CD4-positive, alpha-beta T cell treated with Interleukin-4 for 1 hour (primary cell): Measurements from ENCODE around the gene CLCN7.
"Not testable (repeated sequence)": the region's sequence is repeated elsewhere in the genome, so short reads cannot be mapped to it uniquely, and the experiment has no call there.

Source experiments
- DNase-seq, 2 donors: peaks; one replicate each; pipeline ENCODE4 v3.0.0-alpha.2; 2020 to 2022

CLCN7 gene

DNA sequence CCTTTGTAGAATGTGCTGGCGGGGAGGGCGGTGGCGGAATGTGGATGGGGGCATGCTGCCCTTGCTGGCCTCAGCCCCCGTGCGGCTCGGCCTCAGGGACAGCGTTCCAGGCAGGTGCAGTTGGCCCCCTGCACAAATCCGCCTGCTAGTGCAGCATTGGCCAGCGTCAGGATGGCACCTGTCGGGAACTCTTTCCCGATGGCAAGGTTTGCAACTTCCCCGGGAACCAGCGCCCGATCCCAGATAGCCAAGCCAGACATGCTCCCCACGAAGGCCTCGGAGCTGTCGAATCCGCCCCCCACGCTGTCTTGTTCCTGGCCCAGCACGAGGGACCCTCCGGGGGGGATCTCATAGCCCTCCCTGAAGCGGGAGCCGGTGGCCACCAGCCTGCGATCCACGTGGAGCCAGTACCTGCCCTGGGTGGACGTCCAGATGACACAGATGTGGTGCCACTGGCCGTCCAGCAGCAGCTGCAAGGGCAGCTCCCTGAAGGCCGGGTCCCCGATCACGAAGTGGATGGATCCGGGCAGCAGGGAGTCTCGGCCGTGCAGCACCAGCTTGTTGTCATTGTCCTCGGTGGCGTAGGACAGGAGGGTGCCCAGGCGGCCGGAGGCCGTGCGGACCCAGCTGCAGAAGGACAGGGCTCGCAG, 11.1 kb upstream of the CLCN7 start:
- DNase-seq, result no peak

DNA sequence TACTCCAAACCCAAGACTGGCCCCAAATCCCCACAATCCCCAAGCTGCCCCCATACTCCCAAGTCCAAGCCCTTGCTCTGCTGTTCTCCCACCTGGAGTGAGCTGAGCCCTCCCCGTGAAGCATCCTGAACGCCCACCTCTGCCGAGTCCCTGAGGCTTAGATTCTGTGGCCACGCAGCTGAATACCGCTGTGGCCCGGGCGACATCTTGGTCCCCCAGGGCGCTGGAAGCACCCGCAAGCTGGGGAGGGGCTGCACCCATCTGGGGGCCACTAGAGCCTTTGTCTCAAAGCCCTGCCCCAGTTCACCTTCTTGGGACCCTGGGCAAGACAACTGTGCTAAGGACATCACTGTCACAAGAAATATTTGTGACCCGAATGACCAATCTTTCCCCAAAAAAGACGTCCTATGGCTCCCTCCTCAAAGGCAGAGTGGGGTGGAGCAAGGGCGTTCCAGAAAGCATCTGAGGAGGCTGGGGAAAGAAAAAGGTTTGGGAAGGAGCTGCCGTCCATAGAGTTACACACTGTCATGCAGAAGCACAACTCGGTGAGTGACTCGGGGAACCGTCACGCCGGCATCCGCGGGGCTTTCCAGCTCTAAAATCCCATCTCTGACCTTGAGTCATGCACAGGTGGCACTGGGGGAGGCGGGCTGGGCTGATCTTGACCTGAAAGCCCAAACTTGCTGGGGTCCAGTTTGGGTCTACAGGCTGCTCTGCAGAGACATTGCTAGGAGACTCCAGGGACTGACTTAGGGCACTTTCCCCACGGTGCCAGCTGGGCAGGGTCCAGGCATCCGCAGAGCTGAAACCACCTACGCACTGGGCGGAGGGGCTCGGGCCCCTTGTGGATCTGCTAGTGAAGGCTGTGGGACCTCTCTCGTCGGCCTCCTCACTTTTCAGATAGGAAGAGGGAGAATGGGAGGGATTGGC, 7.3 kb upstream of the CLCN7 start:
- no peak for DNase-seq

DNA sequence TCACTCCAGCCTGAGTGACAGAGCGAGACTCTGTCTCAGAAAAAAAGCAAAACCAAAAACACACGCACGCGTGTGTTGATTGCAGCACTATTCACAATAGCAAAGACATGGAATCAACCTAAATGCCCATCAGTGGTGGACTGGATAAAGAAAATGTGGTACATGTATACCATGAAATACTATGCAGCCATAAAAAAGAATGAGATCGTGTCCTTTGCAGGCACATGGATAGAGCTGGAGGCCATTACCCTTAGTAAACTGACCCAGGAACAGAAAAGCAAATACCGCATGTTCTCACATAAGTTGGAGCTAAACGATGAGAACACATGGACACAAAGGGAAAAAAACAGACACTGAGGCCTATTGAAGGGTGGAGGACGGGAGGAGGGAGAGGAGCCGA, 4.1 kb upstream of the CLCN7 start:
- DNase-seq, result not testable (repeated sequence)

DNA sequence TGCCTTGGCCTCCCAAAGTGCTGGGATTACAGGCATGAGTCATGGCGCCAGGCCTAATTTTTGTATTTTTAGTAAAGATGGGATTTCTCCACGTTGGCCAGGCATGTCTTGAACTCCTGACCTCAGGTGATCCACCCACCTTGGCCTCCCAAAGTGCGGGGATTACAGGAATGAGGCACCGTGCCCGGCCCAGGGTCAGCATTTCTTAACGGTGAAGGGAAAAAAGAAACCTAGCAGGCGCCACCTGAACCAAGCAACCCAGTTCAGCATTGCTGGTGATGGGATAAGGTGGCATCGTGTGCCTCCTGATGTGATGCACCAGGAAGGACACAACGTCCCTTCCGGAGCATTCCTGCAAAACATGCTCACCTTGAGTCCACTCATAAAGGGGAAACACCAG, 2.2 kb upstream of the CLCN7 start:
- DNase-seq, result no peak

DNA sequence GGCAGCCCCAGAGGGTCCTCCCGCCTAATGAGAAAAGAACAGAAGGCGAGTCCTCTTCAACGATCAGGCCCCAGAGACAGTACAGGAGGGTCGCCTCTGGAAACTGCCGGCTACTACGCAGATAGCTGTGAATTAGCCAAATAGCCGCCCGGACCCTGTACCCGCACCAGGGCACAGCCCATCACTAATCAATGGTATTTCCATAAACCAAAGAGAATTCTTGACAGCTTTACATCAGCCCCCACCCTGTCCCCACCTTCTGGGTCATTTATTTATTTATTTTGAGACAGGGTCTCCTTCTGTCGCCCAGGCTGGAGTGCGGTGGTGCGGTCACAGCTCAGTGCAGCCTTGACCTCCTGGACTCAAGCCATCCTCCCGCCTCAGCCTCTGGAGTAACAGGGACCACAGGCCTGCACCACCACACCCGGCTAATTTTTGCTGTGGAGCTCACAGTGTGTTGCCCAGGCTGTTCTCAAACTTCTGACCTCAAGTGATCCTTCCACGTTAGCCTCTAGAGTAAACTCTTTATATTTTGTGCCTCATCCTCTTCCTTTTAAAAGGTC, 805 bp upstream of the CLCN7 start:
- DNase-seq, result no peak

DNA sequence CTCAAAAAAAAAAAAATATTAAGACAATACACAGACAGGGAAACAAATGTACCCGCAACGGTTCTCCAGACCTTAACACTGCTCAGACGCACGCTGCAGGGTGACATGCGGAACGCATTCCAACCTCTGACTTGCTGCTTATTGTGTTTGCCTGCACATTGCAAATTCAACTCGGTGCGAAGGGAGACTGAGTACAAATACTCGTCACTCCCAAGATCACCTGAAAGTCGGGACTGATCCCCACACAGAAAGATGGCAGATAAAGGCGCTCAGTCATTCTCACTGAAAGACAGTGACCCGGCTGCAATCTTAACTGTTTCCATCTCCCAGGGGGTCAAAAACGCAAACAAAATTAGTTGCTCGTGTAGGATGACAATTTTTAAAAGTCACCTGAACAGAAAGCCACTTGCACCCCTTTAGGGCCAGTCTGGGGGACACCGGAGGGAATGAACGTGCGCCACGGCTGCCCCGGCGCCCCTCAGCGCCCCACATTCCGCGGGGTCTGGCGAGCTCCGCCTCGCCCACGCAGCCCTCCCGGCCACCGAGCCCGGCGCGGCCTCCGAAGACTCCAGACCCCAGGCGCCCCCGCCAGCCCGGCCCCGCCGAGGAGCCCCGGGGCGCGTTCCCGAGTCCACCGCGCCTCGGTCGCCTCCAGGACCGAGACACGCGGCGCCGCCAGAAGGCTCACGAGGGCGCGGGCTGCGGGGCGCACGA, 589 bp downstream of the CLCN7 start:
- no peak for DNase-seq

DNA sequence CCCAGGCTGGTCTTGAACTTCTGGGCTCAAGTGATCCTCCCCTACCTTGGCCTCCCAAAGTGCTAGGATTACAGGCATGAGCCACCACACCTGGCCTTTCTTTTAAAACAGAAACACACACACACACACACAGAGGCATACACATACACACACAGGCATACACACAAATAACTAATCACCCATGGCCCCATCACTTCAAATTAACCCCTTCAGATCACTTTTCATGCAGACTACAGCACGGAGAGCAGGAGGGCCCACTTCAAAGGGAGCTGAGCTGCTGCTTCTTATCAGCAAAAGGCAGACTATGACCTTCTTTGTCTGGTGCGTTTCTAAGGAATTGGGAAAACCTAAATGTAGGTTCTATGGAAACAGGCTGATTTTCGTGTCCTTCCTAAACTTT, 1.9 kb downstream of the CLCN7 start:
- no peak for DNase-seq

DNA sequence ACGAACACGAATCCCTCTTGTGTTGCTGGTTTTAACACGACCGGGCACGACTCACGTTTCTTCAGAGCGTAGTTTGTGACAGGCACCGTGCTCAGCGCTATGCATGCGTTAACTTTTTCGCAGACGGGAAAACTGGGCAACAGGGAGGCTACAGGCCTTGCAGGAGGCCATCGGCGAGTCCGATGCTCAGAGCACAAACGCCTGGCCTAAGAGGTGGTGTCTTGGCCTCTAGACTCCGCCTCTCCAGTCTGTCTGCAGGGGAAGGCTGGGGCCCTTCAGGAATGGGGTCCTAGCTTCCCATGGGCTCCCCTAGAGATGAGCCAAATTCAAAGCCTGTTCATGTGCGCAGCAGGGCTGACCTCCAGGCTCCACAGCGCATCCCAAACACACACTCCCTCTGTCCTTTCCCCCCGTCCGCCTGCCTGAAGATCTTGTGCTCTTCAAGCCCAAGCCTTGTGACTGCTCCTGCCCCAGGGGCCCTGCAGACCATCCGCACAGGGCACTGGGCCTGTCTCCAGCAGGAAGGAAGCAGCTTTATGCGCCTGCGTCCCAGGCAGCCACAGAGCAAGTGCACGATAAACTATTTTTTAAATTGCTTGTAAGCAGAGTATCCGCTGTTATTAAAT, 3.1 kb downstream of the CLCN7 start:
- DNase-seq, result no peak

DNA sequence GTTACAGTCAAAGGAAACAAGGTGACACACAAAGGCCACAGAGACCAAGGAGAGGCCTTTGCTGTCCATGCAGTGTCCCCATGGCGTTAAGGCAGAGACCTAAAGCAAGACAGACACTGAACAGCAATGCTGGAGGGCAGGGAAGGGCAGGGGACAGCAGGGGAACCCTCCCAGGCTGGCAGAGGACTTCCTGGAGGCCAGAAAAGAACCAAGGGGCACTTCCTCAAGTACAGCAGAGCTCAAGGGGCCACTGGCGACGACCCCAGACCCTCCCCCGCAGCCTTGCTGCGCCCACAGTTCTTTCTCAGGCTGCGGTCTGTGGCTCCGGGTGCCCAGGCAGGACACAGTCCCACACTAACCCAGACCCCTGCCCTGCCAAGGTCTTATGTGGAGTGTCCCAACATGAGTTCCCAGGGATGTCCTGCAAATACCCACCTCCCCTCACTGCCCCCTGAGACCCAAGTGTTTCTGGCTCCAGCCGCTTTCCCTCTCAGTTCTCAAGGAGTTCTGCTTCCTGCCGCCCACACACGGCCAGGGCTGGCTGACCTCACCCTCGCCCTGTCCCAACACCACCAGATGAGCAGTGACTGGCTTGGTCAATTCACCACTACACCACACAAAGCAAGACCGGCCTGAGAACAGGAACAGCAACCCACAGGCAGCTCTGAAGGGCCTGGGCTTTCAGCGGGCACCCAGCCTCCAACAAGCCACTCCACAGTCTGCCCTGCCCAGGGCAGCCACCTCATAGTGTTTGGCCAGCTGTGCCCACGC, 4.2 kb downstream of the CLCN7 start:
- peak in 1 of 2 donors; percentile 52 for DNase-seq

DNA sequence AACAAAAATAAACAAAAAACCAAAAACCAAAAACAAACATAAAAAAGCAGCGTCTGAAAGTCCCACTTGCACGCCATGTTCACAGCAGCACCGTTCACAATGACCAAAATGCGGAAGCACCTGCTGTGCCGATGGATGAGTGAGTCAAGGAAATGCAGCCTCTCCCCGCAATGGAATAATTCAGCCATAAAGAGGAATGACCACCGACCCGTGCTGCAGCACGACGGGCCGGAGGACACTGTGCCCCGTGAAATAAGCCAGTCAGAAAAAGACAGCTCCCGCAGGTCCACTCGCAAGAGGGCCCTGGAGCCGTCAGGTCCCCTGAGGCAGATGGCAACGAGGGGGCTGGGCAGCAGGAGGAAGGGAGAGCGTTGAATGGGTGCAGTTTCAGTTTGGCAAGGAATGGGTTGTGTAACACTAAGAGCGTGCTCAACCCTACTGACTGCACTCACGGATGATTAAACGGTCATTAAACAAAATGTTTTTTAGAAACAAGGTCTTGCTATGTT, 5.1 kb downstream of the CLCN7 start:
- peak in 1 of 2 donors; percentile 41 for DNase-seq

DNA sequence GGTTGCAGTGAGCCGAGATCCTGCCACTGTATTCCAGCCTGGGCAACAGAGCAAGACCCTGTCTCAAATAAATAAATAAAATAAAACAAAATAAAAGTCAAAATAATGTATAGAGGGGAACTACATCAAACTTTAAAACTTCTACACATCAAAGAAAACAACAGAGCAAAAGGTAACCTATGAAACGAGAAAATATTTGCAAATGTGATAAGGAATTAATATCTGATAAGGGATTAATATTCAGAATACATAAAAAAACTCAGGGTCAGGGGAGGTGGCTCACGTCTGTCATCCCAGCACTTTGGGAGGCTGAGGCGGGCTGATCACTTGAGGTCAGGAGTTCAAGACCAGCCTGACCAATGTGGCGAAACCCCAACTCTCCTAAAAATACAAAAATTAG, 5.7 kb downstream of the CLCN7 start:
- not testable (repeated sequence) for DNase-seq

DNA sequence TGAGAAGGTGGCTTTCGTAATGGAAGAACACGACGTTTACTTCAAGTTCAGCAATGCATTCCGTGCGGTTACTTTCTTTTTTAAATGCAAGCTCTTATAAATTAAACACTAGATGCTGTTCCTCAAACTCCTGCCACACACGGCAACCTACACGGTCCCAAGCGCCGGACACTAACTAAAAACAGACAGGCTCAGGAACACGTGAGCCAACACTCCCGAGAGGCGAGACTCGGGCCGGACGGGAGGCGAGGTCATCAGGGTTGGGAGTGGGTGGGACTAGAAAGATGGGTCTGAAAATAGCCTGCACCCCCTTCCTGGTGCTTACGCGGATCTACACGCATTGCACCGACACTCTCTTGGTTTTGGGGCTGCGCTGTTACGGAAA, 6.4 kb downstream of the CLCN7 start:
- DNase-seq, result no peak

DNA sequence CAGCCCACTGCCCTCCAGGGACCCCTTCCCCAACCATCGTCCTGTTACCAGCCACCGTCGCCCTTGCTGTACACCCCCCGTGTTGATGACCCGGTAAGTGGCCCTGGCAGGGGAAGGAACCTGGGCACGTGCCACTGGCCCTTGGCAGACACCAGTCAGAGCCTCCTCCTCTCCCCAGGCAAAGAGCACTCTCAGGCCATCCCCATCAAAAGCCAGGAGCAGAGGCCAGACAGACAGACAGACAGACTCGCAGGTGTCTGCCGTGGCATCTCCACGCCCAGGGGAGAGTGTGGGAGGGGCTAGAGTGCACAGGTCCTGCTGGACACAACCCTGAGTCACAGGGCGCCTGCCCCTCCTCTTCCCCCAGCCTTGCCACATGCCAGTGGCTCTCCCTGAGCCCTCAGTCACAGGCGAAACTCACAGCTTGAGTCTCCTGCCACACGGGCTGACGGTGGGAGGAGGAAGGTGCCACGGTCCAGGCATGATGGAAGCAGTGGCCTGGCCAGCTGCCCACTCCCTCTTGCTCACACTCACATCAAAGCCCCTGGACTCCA, 7.8 kb downstream of the CLCN7 start:
- no peak for DNase-seq

DNA sequence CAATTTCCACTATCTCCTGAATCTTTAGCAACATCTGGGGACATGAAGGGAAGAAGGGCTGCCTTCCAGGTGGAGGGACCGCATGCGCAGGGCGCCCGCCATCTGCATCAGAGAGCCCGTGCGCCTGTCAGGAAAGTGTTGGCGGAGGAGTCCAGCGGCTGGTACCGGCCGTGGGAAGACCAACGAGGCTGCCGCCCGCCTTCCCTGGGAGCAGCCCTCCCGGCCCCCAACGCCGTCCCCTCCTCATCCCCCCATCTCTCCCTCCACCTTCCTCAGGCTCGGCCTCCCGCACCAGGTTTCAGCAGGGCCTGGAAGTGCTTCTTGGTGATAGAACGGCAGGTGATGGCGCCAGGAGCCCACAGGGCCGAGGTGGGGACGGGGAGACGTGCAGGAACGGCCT, 8.8 kb downstream of the CLCN7 start:
- no peak for DNase-seq

DNA sequence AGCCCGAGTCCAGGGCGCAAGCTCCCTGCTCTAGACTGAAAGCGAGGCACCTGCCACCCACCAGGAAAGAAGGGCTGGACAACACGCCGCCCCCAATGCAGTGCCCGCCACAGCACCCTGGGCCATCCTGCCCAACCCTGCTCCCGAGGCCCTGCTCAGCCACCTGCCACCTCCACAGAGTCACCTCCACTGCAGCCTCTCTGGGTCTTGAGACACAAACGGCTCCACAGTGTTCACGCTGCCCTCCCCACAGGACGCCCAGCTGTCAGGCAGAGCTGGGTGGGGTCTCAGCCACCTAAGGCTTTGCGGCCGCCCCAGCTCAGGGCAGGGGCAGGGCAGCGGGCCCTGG, 9.3 kb downstream of the CLCN7 start:
- no peak for DNase-seq

DNA sequence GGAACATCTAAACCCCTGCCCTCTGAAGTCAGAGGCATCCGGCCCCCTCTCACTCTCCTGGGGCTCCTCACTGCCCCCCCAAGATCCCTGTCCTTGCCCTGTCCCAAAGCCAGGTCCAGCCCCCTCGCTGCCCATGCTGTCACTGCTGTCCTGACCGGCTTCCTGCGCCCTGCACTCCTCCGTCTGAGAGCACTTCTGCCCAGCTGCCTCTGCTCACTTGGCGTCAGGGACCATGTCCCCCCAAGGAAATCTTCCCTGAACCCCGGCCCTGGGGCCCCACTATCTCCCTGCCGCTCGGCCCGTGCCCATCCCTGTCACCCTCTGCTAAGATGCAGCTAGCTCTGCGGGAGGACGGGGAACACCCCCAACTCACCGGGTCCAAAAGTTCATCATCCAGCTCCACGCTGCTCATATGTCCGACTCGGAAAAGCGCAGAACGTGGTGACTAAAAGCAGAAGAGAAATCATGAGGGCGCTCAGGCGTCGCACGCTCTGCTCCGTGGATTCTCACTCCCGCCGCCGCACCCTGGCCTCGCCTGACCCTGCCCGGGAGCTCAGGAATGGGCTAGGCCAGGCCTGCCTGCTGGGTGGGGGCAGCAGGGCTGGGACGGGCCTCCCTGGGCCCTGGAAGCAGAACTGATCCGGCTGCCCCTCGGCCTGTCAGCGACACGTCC, 9.8 kb downstream of the CLCN7 start:
- no peak for DNase-seq

DNA sequence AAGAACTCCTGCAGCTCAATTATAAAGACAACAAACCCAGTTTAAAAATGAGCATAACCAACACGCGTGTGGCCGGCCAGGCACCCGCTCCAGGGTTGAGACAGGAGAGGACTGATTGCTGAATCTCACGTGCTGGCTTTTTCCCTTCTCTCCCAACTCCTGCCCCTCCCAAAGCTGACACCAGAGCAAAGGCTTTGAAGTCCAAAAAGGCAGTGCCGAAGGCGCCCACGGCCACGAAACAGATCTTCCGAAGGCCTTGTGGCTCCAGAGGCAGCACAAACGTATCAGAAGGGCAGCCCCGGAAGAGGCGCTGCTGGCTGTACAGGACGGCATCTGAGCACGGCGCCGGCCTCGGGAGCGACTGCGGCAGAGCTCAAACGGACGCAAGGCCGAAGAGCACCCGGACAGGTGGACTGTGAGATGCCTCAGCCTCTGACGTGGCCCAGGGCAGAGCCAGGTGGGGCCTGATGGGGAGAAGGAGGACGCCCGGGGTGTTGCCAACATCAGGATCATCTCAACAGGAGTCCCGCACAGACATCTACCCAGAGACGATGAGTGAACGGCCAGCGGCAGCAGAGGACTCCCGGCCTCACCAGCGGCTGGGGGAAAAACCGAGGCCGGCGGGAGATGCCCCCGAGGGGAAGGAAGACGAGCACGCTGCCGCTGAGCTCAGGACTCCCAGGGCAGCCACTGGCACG, 10.5 kb downstream of the CLCN7 start:
- DNase-seq, result no peak

DNA sequence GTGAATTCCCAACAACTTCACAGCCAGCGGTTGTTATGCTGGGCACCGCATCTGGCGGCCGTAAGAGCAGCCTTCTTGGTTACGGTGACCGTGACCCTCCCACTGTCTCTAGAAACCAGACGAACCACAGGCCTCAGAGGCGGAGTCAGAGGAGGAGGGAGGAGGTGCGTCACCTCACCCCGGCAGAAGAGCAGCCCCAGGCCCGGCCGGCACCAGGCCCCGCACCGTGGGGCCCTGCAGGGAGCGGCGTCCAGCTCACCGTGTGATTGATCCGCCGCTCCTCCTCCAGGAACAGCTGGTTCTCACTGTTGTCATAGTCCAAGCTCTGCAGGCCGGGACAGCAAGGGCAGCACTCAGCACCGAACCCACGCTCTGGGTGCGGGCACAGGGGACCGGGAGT, 13.7 kb downstream of the CLCN7 start:
- DNase-seq, result no peak

DNA sequence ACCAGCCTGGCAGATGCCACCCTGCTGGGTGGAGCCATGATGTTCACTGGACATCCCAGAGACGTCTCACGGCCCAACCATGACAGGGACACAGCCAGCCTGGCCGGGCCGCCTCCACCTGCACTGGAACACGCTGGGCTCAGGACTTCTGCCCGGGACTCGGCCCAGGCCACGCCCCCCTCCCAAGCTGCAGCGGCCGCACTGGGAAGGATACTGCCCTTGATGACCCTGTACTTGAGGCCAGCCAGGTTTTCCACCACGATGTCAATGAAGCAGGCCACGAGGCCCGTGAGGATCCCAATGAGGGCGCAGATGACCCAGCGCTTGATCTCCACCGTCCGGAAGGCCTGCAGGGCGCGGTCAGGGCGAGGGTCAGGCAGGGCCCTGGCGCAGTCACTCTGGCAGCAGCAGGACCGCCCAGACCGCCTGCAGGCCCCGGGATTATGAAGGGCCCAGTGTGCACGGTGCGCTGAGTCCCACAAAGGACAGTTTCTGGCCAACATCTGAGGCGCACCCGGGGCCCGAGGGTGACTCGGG, 14.2 kb downstream of the CLCN7 start:
- DNase-seq, result no peak

DNA sequence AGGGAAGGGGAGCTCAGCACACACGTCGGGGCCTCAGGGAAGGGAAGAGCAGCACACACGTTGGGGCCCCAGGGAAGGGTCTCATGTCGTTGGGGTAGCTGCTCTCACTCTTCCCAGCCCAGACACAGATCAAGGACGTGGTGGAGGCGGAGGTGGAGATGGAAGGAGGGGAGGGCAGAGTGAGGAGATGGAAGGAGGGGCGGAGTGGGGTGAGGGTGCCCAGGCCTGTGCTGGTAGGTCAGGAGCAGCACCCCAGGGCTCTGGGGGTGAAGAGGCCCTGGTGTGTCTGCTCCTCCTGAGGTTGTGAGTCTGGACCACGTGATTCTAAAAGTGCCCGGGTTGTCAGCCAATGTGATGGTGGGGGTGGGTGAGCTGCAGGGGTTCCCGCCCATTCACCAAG, 14.9 kb downstream of the CLCN7 start:
- no peak for DNase-seq
